GM12865 (cell line): Measurements from ENCODE around the gene PPFIBP1.

ENCODE experiments used
- DNase-seq: peaks from one replicate; pipeline ENCODE4 v3.0.0; 2010; ENCODE audit warnings: low read depth
- H3K4me3 ChIP-seq: 2 replicates; pipeline ENCODE4 v1.5.1; 2011; ENCODE audit warnings: mild to moderate bottlenecking, low read depth, low read length, control low read depth
- TF ChIP-seq, protein P1 (sequence below): IDR thresholded peaks from 2 replicates; pipeline ENCODE4 v1.5.1; 2011; ENCODE audit warnings: low read length, control low read depth, low read depth, inconsistent platforms; ENCODE audit not compliant: insufficient read depth; ENCODE audit errors: missing control alignments

Gene PPFIBP1

DNA sequence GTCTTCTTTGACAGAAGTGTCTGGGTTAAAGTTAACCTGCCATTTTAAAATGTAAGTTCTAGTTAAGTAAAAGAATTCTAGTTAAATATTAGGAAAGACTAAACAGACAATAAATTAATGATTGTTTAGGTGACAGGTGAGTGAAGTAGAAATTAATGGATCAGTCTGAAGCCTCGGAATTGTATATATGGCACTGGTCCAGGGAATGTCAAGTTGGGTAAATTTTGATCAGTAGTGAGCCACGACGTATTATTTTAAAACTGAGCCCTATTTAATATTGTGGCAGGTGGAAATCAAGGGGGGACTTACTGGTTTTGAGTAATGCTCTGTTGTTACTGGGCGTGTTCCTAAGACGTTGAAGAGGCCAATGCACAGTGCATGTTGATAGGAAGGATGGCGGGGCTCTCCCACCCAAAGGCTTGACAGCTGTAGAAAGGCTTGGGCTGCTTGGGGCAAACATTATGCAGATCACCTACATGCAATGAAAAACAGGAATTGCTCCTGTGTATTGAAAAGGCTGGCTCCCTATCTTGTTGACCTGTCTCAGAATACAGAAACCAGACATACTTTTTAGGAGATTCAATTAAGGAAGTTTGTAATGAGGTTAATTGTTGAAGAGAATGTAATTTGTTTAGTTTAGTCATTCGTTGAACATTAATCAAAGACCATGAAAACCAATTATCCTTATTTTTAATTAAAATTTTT is 5.9 kb upstream of the PPFIBP1 start:
- H3K4me3 ChIP-seq: no peak overlapping the region
- TF ChIP-seq, protein P1, sequence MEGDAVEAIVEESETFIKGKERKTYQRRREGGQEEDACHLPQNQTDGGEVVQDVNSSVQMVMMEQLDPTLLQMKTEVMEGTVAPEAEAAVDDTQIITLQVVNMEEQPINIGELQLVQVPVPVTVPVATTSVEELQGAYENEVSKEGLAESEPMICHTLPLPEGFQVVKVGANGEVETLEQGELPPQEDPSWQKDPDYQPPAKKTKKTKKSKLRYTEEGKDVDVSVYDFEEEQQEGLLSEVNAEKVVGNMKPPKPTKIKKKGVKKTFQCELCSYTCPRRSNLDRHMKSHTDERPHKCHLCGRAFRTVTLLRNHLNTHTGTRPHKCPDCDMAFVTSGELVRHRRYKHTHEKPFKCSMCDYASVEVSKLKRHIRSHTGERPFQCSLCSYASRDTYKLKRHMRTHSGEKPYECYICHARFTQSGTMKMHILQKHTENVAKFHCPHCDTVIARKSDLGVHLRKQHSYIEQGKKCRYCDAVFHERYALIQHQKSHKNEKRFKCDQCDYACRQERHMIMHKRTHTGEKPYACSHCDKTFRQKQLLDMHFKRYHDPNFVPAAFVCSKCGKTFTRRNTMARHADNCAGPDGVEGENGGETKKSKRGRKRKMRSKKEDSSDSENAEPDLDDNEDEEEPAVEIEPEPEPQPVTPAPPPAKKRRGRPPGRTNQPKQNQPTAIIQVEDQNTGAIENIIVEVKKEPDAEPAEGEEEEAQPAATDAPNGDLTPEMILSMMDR: no peak
- DNase-seq: no peak

DNA sequence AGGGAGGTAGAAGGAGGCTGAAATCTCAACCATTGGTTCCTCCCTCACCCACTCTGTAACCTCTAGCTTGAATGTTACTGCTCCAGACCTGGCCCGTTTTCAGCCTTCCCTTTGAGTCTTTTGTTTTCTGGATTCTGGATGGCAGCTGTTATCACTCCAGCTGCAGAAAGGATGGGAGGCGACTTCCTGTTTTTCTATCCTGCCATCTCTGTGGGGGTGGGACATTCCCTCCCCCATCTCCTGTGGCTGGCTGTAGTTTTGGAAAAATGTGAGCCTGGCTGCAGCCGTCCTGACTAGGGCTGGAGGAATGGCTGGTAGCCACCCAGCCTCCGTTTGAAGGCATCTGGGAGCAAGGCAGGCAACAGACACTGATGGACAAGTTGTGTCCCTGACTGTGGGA is 2.9 kb upstream of the PPFIBP1 start:
- TF ChIP-seq, protein P1: no peak
- DNase-seq: no peak
- H3K4me3 ChIP-seq: no peak overlapping the region

DNA sequence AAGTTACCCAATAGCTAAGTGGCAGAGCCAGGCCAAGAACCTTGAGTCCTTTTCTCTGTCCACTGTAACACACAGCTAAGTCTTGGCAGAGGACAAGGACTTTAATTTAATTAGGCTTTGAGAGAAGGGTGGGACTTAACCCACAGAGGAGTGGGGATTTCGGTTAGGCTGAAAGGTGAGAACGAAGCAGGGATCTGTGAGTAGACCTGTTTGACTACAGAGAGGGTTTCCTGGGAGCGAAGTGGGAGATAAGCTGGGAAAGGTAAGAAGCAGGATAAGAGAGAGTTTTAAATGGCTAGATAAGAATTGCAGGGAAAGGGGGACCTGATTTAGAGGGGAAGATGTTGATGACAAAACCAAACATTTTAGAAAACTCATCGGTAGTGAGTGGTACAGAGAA is 2.0 kb upstream of the PPFIBP1 start:
- no peak for DNase-seq
- TF ChIP-seq, protein P1: no peak

DNA sequence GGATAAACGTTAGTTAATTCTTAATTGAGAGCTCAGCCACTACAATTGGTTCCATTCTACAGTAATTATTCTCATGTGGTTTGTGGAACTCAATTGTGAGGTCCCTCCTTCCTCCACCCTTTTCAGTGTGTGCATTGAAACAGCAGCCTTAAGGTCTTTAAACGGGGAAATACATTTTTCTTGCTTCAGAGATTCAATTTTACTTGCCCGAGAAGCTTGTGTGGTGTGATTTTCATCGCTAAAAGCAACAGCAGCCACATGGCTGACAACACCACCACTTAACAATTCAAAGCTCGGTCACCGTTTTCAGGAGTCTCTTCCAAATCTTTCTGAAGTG is 733 bp upstream of the PPFIBP1 start:
- peak overlapping the region; percentile 79 for H3K4me3 ChIP-seq
- DNase-seq: peak; percentile 36
- TF ChIP-seq, protein P1: no peak

More for the DNA sequence above, 2.0 kb upstream of the PPFIBP1 start:
- no peak overlapping the region for H3K4me3 ChIP-seq

DNA sequence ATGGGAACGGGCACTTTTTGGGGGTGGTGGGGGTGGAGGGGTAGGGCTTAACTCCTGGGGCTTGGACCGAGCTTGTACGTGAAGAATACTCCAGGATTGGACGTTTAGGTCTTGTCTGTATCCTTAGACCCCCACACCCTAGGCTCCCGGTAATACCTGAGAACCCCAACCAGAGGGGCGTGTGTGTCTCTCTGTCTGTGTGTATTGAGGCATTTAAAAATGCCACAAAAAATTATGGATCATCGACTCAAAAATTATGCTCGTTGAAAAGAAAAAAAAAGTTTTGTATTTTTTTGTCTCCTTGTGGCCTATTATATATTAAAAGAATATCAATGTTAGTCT is 459 bp downstream of the PPFIBP1 start:
- TF ChIP-seq, protein P1: no peak
- DNase-seq: no peak
- peak overlapping the region; percentile 79 for H3K4me3 ChIP-seq

DNA sequence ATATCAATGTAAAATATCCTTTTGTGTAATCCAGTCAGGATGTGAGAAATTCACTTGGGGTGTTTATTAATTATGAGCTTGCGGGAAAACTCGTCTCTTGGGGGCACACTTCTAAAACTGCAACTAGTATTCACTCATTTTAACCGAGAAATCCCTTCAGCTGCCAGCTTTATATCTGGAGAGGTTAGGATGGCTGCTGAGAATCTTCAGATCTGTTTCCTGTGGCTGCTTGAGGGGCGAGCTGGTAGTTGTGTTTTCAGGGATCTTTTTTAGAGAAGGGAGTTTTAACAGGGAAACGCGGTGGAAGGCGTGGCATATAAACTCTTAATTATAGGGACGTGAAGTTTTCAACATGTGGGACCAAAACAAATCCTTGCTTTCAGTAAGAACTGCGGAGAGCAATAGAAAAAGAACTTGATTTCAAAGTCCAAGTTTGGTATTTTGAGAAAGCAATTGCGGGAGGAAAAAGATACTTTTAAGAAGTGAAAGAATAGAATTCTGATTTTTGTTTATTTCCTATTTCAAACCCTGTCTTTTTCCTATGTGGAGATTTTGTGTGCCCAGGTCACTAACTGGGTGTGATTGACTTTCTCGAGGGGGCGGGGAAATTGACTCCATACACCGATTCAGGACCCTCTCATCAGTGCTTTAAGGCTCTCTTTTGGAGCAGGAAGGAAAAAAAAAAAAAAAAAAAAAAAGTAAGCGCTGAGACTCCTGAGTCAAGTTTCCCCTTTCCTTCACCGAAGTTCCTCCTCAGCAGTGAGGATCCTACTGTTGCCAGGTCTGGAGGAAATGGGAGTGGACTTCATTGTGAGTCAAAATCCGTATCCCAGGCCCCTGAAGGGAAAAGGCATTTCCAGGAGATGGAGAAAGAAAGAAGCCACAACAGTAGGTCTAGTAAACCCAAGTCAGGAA is 1.1 kb downstream of the PPFIBP1 start:
- peak; percentile 13 for DNase-seq
- peak overlapping the region; percentile 79 for H3K4me3 ChIP-seq
- TF ChIP-seq, protein P1: no peak
